ENCODE results near the gene PERM1.

Gene PERM1

DNA sequence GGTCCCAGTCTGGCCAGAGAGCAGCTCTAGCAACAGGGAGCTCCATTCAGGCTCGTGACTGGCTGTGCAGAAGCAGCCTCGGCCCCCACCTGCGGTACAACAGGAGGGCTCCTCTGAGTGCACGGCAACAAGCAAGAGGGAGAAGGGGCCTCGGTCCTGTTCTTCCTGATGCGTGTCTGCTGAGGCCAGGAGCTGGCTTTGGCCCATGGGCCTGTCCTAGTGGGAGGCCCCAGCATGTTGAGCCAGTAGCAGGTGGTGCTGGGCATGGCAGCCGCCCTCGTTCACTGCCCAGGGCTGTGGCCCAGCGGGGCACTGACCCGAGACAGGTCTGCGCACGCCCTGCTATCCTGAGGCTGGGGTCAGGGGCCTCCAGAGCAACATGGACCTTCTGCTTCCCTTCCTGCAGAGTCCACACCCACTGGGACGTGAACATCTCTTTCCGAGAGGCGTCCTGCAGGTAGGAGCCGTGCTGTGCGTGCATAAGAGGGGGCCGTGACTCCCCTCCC lies 51.2 kb downstream of the PERM1 start:
- DNase-seq, result no peak

GRCh38 chr1:929712-930632 lies 51.9 kb downstream of the PERM1 start:
- no peak for DNase-seq

DNA sequence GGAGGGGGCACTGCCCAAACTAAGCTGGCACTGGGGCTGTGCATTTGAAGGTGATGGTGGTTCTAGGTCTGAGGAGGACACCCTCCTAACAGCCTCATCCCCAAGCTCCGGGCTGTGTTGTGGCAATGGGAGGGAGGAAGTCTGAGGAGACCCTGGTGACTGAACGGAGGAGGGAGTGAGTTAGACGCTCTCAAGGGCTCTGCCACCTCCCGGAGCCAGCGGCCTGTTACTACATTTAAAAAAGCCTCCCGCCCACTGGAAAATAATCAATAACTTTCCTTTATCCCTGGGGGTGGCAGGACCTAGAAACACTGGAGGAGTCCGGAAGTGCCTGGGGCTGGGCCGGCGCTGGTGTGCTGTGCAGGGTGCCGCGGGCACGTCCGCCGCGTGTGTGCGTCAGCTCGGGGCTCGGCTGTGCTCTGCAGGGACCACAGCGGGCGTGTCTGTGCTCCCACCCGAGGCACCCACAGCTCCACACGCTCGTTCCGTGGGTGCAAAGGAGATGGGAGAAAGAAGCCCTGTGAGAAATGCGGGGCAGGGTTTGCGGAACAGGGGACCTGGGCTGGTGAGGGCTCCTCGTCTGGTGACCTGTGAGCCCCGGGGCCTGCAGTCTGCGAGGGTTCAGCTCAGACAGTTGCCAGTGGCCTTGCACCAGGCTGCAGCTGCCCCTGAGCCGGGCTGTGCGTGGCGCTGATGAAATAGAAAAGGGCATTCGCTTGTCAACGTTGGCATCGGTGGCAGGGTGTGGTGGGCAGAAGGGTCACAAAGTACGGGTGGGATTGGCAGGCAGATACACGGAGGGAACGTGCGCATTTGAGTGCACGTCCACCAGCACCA lies 52.9 kb downstream of the PERM1 start:
- DNase-seq, result peak in 1 of 2 experiments; percentile 20

DNA sequence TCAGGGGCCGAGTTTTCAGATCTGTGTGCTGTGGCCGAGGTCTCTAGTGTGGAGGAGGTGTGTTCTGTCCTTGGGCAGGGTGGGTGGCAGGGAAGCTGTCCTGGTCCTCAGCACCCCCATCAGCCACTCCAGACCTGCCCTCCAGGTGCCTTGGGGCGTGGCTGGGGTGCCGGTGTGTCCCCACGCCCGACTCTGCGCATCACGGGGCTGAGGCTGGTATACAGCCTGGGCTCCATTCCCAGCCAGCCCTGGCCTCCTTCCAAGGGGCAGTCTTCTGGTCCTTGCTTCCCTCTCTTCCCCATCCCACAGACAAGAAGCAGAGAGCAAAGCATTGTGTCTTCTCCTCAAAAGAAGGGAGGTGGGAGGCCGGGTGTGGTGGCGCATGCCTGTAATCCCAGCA lies 54.1 kb downstream of the PERM1 start:
- DNase-seq, result no peak

- no peak for DNase-seq
Measured at GRCh38 chr1:927234-927633, 54.7 kb downstream of the PERM1 start.

DNA sequence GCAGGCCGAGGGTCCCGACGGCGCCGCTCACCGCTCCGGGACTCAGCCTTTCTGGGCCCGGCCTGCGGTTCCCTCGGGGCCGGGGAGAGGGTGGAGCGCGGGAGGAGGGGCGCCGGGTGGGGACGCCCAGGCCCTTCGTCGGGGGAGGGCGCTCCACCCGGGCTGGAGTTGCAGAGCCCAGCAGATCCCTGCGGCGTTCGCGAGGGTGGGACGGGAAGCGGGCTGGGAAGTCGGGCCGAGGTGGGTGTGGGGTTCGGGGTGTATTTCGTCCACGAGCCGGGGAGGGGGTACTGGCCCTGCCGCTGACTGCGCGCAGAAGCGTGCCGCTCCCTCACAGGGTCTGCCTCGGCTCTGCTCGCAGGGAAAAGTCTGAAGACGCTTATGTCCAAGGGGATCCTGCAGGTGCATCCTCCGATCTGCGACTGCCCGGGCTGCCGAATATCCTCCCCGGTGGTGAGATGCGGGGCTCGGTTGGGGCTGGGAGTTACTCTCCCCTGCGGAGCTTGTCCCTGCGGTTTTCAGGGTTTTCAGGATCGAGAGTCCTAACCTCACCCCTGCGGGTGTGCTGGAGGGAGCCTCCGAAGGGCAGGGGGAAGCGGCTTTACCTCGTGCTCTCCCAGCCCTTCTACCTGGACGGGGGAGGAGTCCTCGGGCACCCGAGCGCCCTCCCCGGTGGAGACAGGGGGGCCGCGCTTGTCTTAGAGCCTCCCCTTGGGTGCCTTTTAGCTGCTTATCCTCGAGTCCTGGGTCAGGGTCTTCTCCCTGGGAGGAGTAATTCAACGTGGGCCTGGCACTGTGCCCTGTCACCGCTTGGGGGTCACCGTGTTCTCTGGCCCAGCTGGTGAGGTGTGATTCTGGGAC lies 56.1 kb downstream of the PERM1 start:
- peak; percentile 36 to 37 for DNase-seq
